Transverse colon (tissue), 4 donors: ENCODE data around the gene HDC.

Experiments
- CTCF ChIP-seq, 5 experiments: fragments of 200-600 bp in 3 of 5; fragments of 450-650 bp in 2 of 5; sonication (generic) in 3 of 5; IDR thresholded peaks; 1 replicate in 2 of 5; 2 replicates in 3 of 5; pipeline ENCODE4 v1.5.1; 2016 to 2017; ENCODE audit warnings: antibody characterized with exemption in 5 of 5, inconsistent platforms in 3 of 5, mild to moderate bottlenecking in 2 of 5, moderate library complexity in 1 of 5
- EP300 ChIP-seq: sonication (generic); formaldehyde crosslinking; IDR thresholded peaks from one replicate; pipeline ENCODE4 v1.6.1; 2017; ENCODE audit warnings: antibody characterized with exemption, low read depth
- POLR2A ChIP-seq: fragments of 450-650 bp; IDR thresholded peaks from one replicate; pipeline ENCODE4 v1.6.1; 2016; ENCODE audit warnings: antibody characterized with exemption, mild to moderate bottlenecking, moderate library complexity
- POLR2AphosphoS5 ChIP-seq, 3 donors: sonication (generic); formaldehyde crosslinking; IDR thresholded peaks; one replicate each; pipeline ENCODE4 v1.6.1; 2016; ENCODE audit warnings: antibody characterized with exemption in 3 of 3

GRCh38 chr15:50259276-50259675 lies 6.2 kb downstream of the HDC start:
- TF ChIP-seq POLR2A: no peak
- no peak for TF ChIP-seq CTCF (IDR thresholded peaks at IDR 0.05)
- no peak for TF ChIP-seq POLR2AphosphoS5 (IDR thresholded peaks at IDR 0.05)
- TF ChIP-seq EP300: no peak
